ENCODE results near the gene SCFD2. TPM values are rescaled to one million over a fixed set of nuclear protein-coding genes. Genes with fewer than 3 reads are reported as not detected.

The SCFD2 gene
- total RNA-seq, 2 experiments from 2014 or later = 23.0 to 24.5 TPM

GRCh38 chr4:52915191-52915590 is 450.7 kb downstream of the SCFD2 start:
- H3K27ac Mint-ChIP-seq = no peak overlapping the region
- CTCF ChIA-PET = interaction anchor here (1.3 kb wide), 1 partner anchor 10 kb away, joined by 4 read pairs; no protein-coding TSS in a partner anchor
- DNase-seq = no peak
- H3K4me3 Mint-ChIP-seq = no peak overlapping the region
- POLR2A ChIA-PET = no interaction called here
- no peaks in the 10 kb centered on the region for H3K9me3 Mint-ChIP-seq
- peaks cover 5% of the 10 kb centered on the region for H3K4me1 Mint-ChIP-seq
- no peaks in the 10 kb centered on the region for H3K36me3 Mint-ChIP-seq (ENCODE audit: low read depth)
- no peaks in the 10 kb centered on the region for H3K27me3 Mint-ChIP-seq

- no peaks in the 10 kb centered on the region for H3K27me3 Mint-ChIP-seq
- POLR2A ChIA-PET = no interaction called here
Observed at GRCh38 chr4:52914051-52914605, 451.7 kb downstream of the SCFD2 start.

GRCh38 chr4:52912608-52913007 is 453.3 kb downstream of the SCFD2 start:
- no peaks in the 10 kb centered on the region for H3K36me3 Mint-ChIP-seq (ENCODE audit: low read depth)
- no peak overlapping the region for H3K27ac Mint-ChIP-seq
- DNase-seq = no peak
- peaks cover 5% of the 10 kb centered on the region for H3K4me1 Mint-ChIP-seq
- POLR2A ChIA-PET = no interaction called here
- CTCF ChIA-PET = interaction anchor here (0.8 kb wide), 1 partner anchor 10 kb away, joined by 3 read pairs; no protein-coding TSS in a partner anchor
- no peaks in the 10 kb centered on the region for H3K9me3 Mint-ChIP-seq
- H3K27me3 Mint-ChIP-seq = no peaks in the 10 kb centered on the region
- H3K4me3 Mint-ChIP-seq = no peak overlapping the region

More at GRCh38 chr4:52914051-52914605, 451.7 kb downstream of the SCFD2 start:
- Mint-ChIP-seq H3K4me1 (peaks cover 5% of the 10 kb centered on the region), H3K9me3 (no peaks in the 10 kb centered on the region), H3K27ac (no peak overlapping the region), H3K36me3 (ENCODE audit: low read depth) (no peaks in the 10 kb centered on the region), H3K4me3 (no peak overlapping the region)
- CTCF ChIA-PET = interaction anchor here (0.6 to 1.3 kb wide), 4 partner anchors 11 to 62 kb away, joined by 3 to 5 read pairs (median 4); no protein-coding TSS in a partner anchor
- DNase-seq = no peak

- Mint-ChIP-seq H3K27ac (no peak overlapping the region), H3K36me3 (ENCODE audit: low read depth) (no peaks in the 10 kb centered on the region), H3K4me3 (no peak overlapping the region), H3K4me1 (peaks cover 5% of the 10 kb centered on the region), H3K27me3 (no peaks in the 10 kb centered on the region), H3K9me3 (no peaks in the 10 kb centered on the region)
- DNase-seq = peak; percentile 77
- ChIA-PET POLR2A (no interaction called here), CTCF (interaction anchor here (0.8 to 1.2 kb wide), 4 partner anchors 8 to 11 kb away, joined by 3 to 4 read pairs (median 4); no protein-coding TSS in a partner anchor)
Observed at GRCh38 chr4:52911684-52912294, 454.1 kb downstream of the SCFD2 start.

GRCh38 chr4:52910115-52910514 is 455.7 kb downstream of the SCFD2 start:
- CTCF ChIA-PET = no interaction called here

GRCh38 chr4:52907510-52907909 is 458.4 kb downstream of the SCFD2 start:
- Mint-ChIP-seq H3K9me3 (no peaks in the 10 kb centered on the region), H3K27ac (no peak overlapping the region), H3K4me1 (peaks cover 5% of the 10 kb centered on the region), H3K36me3 (ENCODE audit: low read depth) (no peaks in the 10 kb centered on the region), H3K27me3 (no peaks in the 10 kb centered on the region), H3K4me3 (no peak overlapping the region)
- POLR2A ChIA-PET = no interaction called here
- DNase-seq = no peak
- CTCF ChIA-PET = interaction anchor here (1.0 to 1.8 kb wide), 3 partner anchors 11 to 55 kb away, joined by 3 to 8 read pairs (median 3); no protein-coding TSS in a partner anchor

More at GRCh38 chr4:52910115-52910514, 455.7 kb downstream of the SCFD2 start:
- DNase-seq = no peak
- Mint-ChIP-seq H3K36me3 (ENCODE audit: low read depth) (no peaks in the 10 kb centered on the region), H3K27ac (no peak overlapping the region), H3K9me3 (no peaks in the 10 kb centered on the region), H3K4me1 (peaks cover 5% of the 10 kb centered on the region), H3K27me3 (no peaks in the 10 kb centered on the region), H3K4me3 (no peak overlapping the region)
- POLR2A ChIA-PET = no interaction called here

- peaks cover 6% of the 10 kb centered on the region for H3K36me3 Mint-ChIP-seq (ENCODE audit: low read depth)
- ChIA-PET CTCF (no interaction called here), POLR2A (no interaction called here)
- no peak overlapping the region for H3K4me3 Mint-ChIP-seq
- H3K27ac Mint-ChIP-seq = no peak overlapping the region
- no peak for DNase-seq
- H3K9me3 Mint-ChIP-seq = peaks cover 5% of the 10 kb centered on the region
- H3K27me3 Mint-ChIP-seq = no peaks in the 10 kb centered on the region
- no peaks in the 10 kb centered on the region for H3K4me1 Mint-ChIP-seq
Observed at GRCh38 chr4:52904421-52904820, 461.4 kb downstream of the SCFD2 start.

- Mint-ChIP-seq H3K36me3 (ENCODE audit: low read depth) (peaks cover 6% of the 10 kb centered on the region), H3K9me3 (peaks cover 8% of the 10 kb centered on the region), H3K4me1 (no peaks in the 10 kb centered on the region), H3K4me3 (no peak overlapping the region), H3K27me3 (no peaks in the 10 kb centered on the region), H3K27ac (no peak overlapping the region)
- no peak for DNase-seq
- ChIA-PET CTCF (interaction anchor here (1.2 kb wide), 1 partner anchor 145 kb away, joined by 3 read pairs; no protein-coding TSS in a partner anchor), POLR2A (no interaction called here)
Observed at GRCh38 chr4:52903273-52903672, 462.6 kb downstream of the SCFD2 start.

GRCh38 chr4:52894443-52894842 is 471.4 kb downstream of the SCFD2 start:
- Mint-ChIP-seq H3K27ac (no peak overlapping the region), H3K4me1 (peaks cover 25% of the 10 kb centered on the region), H3K4me3 (no peak overlapping the region), H3K27me3 (no peaks in the 10 kb centered on the region), H3K36me3 (ENCODE audit: low read depth) (no peaks in the 10 kb centered on the region), H3K9me3 (peaks cover 6% of the 10 kb centered on the region)
- peak; percentile 34 for DNase-seq
- ChIA-PET POLR2A (no interaction called here), CTCF (interaction anchor here (0.9 to 1.1 kb wide), 3 partner anchors 11 to 47 kb away, joined by 3 to 5 read pairs (median 4); no protein-coding TSS in a partner anchor)

GRCh38 chr4:52892880-52893279 is 473.0 kb downstream of the SCFD2 start:
- CTCF ChIA-PET = interaction anchor here (1.0 to 2.1 kb wide), 2 partner anchors 12 to 21 kb away, joined by 3 to 5 read pairs; no protein-coding TSS in a partner anchor
- no peak overlapping the region for H3K4me3 Mint-ChIP-seq
- no peak overlapping the region for H3K27ac Mint-ChIP-seq
- peaks cover 26% of the 10 kb centered on the region for H3K4me1 Mint-ChIP-seq
- no peaks in the 10 kb centered on the region for H3K27me3 Mint-ChIP-seq
- peaks cover 4% of the 10 kb centered on the region for H3K36me3 Mint-ChIP-seq (ENCODE audit: low read depth)
- DNase-seq = no peak
- peaks cover 7% of the 10 kb centered on the region for H3K9me3 Mint-ChIP-seq
- POLR2A ChIA-PET = no interaction called here

GRCh38 chr4:52891743-52892142 is 474.1 kb downstream of the SCFD2 start:
- Mint-ChIP-seq H3K27me3 (no peaks in the 10 kb centered on the region), H3K4me1 (peaks cover 26% of the 10 kb centered on the region), H3K4me3 (no peak overlapping the region), H3K36me3 (ENCODE audit: low read depth) (peaks cover 4% of the 10 kb centered on the region), H3K27ac (no peak overlapping the region), H3K9me3 (peaks cover 5% of the 10 kb centered on the region)
- ChIA-PET CTCF (interaction anchor here (0.6 to 2.1 kb wide), 2 partner anchors 23 to 1175 kb away, joined by 3 to 5 read pairs; no protein-coding TSS in a partner anchor), POLR2A (no interaction called here)
- DNase-seq = no peak

- H3K4me1 Mint-ChIP-seq = peaks cover 23% of the 10 kb centered on the region
- H3K4me3 Mint-ChIP-seq = no peak overlapping the region
- CTCF ChIA-PET = interaction anchor here (3.0 kb wide), 1 partner anchor 17 kb away, joined by 8 read pairs; no protein-coding TSS in a partner anchor
- peaks cover 6% of the 10 kb centered on the region for H3K9me3 Mint-ChIP-seq
- POLR2A ChIA-PET = no interaction called here
- no peaks in the 10 kb centered on the region for H3K27me3 Mint-ChIP-seq
- H3K27ac Mint-ChIP-seq = no peak overlapping the region
- H3K36me3 Mint-ChIP-seq (ENCODE audit: low read depth) = peaks cover 6% of the 10 kb centered on the region
- DNase-seq = no peak
Observed at GRCh38 chr4:52890521-52890791, 475.4 kb downstream of the SCFD2 start.

GRCh38 chr4:52889778-52890520 is 475.9 kb downstream of the SCFD2 start:
- no peak overlapping the region for H3K27ac Mint-ChIP-seq
- ChIA-PET CTCF (interaction anchor here (3.0 kb wide), 1 partner anchor 18 kb away, joined by 8 read pairs; no protein-coding TSS in a partner anchor), POLR2A (no interaction called here)
- H3K36me3 Mint-ChIP-seq (ENCODE audit: low read depth) = peaks cover 9% of the 10 kb centered on the region
- H3K27me3 Mint-ChIP-seq = no peaks in the 10 kb centered on the region
- peaks cover 6% of the 10 kb centered on the region for H3K9me3 Mint-ChIP-seq
- peaks cover 22% of the 10 kb centered on the region for H3K4me1 Mint-ChIP-seq
- DNase-seq = no peak
- H3K4me3 Mint-ChIP-seq = no peak overlapping the region
